ENCODE measurements around the gene GJB2.
A peak's percentile ranks its signal among the peaks of the same experiment; 100 is the strongest.

The GJB2 gene

DNA sequence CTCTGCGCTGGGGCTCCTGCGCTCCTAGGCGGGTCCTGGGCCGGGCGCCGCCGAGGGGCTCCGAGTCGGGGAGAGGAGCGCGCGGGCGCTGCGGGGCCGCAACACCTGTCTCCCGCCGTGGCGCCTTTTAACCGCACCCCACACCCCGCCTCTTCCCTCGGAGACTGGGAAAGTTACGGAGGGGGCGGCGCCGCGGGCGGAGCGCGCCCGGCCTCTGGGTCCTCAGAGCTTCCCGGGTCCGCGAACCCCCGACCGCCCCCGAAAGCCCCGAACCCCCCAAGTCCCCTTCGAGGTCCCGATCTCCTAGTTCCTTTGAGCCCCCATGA is at the start of gene GJB2:
Gene GJB2 (minus strand): TSS at position 103 of the 326 bp plus-strand sequence. CDS start 3,357 bp downstream, outside the sequence.
- no peak for DNase-seq

- no peak for DNase-seq
Measured at GRCh38 chr13:20241593-20241992, 48.9 kb upstream of the GJB2 start.

DNA sequence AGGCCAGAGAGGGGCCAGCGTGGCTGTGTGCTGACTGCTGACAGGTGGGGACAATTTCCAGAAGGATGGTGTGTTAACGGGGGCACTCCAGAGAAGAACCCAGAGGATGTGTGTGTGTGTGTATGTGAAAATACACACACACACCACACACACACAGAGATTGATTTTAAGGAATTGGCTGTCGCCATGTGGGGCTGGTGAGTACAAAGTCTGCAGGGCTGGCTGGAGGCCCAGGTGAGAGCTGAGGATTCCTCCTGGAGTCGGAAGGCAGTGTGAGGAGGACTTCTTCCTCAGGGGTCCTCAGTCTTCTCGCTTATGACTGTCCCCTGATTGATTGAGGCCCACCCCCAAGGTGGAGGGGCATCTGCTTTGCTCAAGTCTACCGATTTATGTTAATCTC is 47.0 kb upstream of the GJB2 start:
- no peak for DNase-seq

- no peak for DNase-seq
Measured at GRCh38 chr13:20232556-20233277, 40.0 kb upstream of the GJB2 start.

DNA sequence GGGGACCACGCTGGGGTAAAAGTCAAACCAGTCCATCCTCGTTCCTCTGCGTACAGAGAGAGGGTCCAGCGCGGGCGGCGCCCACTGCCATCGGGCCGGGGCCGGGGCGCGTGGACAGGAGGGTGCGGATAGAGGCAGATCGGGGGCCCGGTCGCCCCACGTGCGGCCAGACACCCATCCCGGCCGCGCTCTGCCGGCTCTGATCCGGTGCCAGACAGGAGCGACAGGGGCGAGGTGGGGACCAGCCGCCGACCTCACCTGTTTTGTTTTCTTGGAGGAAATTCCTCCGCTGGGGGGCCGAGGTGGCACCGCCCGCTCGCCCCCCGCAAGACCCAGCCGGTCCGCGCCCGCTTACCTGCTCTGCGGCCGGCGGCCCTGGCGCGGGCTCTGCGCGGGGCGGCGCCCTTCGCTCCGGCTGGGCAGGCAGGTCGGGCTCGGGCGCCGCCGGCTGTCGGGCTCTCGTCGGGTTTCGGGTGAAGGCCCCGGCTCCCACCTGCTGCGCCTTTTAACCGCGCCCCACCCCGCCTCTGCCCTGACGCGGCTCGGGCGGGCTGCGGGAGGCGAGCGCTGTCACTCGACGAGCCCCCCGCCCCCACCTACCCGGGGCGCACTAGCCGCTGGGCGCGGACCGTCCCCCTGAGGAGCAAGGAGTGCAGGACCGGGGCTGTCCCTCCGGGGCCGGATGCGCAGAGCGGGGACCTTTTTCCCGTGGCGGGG is 39.3 kb upstream of the GJB2 start, which contains the start of gene GJB6:
Gene GJB6 (minus strand): TSS at position 481 of the 717 bp plus-strand sequence. CDS start 8,839 bp downstream, outside the sequence.
- DNase-seq, result no peak

DNA sequence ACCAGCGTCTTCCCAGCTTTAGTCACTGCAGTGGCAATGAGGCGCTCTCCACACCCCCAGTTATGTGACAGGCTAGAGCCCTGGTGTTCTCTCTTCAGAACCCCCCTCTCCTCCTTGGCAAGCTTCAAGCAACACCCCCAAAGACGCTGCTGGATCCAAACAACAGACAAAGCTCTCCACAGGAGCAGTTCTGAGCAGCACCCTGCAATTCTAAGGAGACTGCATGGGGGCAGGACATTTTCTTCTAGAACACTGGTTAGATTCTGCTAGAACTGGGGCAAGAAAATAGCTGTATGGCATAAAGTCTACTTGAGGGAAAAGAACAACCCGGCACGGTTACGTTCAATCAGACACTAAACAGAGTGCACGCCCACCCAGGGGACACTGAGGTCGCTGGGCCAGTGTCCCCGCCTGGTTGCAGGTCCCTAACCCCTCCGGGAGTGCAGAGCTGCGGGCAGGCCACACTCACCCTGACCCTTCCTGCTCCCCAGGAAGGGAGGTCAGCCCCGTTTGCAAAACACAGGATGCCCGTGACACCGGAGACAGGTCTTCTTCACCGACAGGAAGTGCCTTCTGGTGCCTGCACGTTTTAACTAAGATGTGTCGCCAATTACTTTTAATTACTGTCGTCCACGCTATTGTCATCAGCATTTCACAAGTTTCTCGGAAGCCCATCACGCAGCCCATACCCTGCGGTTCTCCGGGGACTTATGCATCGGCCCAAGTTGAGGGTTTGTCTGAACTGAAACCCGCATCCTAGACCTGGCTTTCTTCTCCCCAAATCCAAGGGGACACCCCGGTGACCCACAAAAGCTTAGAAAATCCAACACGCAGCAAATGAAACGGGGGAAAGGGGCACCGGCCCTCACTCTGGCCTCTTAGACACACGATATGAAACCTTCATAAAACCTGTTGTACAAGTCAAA is 38.4 kb upstream of the GJB2 start:
- no peak for DNase-seq

GRCh38 chr13:20227730-20228129 is 35.0 kb upstream of the GJB2 start:
- no peak for DNase-seq

GRCh38 chr13:20227288-20227687 is 34.5 kb upstream of the GJB2 start:
- DNase-seq, result no peak

- DNase-seq, result no peak
Measured at GRCh38 chr13:20222553-20222952, 29.8 kb upstream of the GJB2 start.

- DNase-seq, result peak; percentile 4
Measured at GRCh38 chr13:20221772-20222171, 29.0 kb upstream of the GJB2 start.

DNA sequence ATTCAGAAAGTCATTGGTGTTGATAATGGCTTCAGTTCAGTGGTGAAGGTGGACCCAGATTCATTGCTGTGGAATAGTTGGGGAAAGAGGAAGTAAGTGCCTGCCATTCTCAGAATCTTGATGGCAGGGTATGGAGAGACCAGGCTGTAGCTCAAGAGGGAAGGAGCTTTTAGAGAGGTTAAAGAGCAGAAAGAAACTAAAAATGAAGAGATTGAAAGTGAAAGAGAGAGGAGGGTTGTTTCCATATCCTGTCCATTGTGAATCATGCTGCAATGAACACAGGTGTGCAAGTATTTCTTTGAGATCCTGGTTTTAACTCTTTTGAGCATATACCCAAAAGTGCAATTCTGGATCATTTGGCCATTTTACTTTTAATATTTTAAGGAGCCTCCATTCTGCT is 26.8 kb upstream of the GJB2 start:
- no peak for DNase-seq

- DNase-seq, result no peak
Measured at GRCh38 chr13:20217168-20217567, 24.4 kb upstream of the GJB2 start.

GRCh38 chr13:20209948-20210347 is 17.2 kb upstream of the GJB2 start:
- DNase-seq, result no peak

- peak; percentile 87 for DNase-seq
Measured at GRCh38 chr13:20206698-20207235, 14.0 kb upstream of the GJB2 start.

DNA sequence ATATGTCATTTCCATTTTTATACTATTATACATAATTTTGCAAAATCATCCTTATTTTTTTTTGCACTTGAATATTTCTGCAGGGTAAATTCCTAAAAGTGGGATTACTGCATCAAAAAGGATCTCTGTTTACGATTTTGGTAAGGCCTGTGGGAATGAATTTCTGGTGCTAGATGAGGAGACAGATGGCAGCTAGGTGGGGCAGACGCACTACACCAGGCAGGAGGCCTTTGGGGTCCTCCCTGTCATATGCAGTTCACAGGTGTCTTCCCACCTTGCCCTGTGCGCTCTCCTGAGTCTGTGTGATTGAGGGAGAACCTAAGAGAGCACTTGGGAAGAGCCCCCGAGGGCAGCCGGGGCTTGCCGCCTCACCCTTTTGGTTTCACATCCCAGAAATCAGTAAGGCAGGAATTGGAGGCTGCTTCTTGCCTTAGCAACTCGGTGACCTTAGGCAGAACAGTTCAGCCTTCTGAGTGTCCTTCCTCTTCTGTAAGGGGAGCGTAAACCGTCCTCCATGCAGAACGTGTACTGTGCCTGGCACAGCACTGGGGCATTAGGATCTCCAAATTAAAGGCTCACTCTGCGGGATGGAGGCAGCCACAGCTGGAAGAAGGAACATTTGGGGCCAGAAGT is 13.4 kb upstream of the GJB2 start:
- no peak for DNase-seq

- no peak for DNase-seq
Measured at GRCh38 chr13:20198781-20199180, 6.0 kb upstream of the GJB2 start.

- peak; percentile 59 for DNase-seq
Measured at GRCh38 chr13:20197361-20197834, 4.7 kb upstream of the GJB2 start.

GRCh38 chr13:20195801-20196200 is 3.1 kb upstream of the GJB2 start:
- no peak for DNase-seq

GRCh38 chr13:20193907-20194631 is 1.3 kb upstream of the GJB2 start:
- no peak for DNase-seq

- no peak for DNase-seq
Measured at GRCh38 chr13:20193162-20193906, 596 bp upstream of the GJB2 start.
